Germinal center (tissue), 1 donor: ENCODE data around the gene HKDC1.
"Not testable (repeated sequence)": the region's sequence is repeated elsewhere in the genome, so short reads cannot be mapped to it uniquely, and the experiment has no call there.

Experiments used
- DNase-seq: peaks from one replicate; pipeline ENCODE4 v3.0.0; 2012; ENCODE audit warnings: mixed read lengths, low spot score

The HKDC1 gene, protein sequence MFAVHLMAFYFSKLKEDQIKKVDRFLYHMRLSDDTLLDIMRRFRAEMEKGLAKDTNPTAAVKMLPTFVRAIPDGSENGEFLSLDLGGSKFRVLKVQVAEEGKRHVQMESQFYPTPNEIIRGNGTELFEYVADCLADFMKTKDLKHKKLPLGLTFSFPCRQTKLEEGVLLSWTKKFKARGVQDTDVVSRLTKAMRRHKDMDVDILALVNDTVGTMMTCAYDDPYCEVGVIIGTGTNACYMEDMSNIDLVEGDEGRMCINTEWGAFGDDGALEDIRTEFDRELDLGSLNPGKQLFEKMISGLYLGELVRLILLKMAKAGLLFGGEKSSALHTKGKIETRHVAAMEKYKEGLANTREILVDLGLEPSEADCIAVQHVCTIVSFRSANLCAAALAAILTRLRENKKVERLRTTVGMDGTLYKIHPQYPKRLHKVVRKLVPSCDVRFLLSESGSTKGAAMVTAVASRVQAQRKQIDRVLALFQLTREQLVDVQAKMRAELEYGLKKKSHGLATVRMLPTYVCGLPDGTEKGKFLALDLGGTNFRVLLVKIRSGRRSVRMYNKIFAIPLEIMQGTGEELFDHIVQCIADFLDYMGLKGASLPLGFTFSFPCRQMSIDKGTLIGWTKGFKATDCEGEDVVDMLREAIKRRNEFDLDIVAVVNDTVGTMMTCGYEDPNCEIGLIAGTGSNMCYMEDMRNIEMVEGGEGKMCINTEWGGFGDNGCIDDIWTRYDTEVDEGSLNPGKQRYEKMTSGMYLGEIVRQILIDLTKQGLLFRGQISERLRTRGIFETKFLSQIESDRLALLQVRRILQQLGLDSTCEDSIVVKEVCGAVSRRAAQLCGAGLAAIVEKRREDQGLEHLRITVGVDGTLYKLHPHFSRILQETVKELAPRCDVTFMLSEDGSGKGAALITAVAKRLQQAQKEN

DNA sequence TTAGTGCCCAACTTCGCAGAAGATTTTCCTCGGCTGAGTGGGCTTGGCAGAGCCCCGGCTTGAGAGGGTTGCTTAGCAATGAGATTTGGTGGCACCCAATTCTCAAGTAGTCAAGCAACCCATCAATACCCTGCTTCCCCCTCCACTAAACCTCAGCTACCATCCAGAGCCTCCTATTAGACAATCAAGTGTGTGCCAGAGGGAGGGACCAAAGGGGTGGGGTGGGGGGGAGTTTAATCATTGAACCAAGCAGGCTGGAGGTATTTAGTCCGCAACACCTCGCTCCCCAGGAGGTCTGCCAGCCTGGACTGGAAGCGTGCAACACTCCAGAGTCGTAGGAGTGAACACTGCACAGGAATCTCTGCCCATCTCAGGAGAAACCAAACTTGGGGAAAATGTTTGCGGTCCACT is at the start of gene HKDC1:
Gene HKDC1 (plus strand): TSS at position 292 of the 411 bp plus-strand sequence. CDS start 104 bp downstream, at position 396.
- DNase-seq, result no peak

DNA sequence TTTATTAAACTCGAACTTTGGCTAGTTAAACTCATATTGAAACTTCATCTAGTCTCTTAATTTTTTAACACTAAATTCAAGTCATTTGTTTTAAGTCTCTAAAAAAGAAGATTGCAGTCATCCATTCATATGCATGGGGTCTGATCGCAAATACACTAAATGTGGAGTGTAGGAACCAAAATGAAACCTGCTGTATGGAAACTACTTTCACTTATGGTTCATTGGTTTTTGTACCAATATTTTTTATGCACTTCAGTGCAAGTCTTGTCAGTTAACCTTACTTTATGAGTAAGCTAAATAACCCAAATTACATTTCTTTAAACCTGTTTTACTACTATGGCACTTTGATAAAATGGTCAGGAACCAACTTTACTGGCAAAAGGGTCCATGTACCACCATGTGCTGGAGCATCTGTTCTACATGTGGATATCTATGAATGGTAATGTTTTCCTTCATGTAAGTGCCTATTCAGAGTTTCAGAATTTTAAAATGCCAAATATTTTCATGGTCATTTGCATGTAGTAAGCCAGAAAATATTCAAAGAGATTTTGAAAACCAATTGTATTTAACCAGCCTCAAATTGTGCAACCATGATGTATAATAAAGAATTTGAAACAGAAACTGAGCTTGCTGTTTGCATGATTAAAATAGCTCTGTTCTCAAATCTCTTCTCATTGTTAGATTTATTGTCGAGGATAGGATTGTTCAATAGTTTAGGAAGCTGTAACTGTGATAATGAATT is 47.7 kb upstream of the HKDC1 start:
- no peak for DNase-seq

DNA sequence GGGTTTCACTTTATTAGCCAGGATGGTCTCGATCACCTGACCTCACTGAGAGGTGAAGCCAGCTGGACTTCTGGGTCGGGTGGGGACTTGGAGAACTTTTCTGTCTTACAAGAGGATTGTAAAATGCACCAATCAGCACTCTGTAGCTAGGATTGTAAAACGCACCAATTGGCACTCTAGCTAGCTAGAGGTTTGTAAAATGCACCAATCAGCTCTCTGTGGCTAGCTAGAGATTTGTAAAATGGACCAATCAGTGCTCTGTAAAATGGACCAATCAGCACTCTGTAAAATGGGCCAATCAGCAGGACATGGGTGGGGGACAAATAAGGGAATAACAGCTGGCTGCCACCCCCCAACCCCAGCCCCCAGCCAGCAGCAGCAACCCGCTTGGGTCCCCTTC is 44.8 kb upstream of the HKDC1 start:
- DNase-seq, result not testable (repeated sequence)

DNA sequence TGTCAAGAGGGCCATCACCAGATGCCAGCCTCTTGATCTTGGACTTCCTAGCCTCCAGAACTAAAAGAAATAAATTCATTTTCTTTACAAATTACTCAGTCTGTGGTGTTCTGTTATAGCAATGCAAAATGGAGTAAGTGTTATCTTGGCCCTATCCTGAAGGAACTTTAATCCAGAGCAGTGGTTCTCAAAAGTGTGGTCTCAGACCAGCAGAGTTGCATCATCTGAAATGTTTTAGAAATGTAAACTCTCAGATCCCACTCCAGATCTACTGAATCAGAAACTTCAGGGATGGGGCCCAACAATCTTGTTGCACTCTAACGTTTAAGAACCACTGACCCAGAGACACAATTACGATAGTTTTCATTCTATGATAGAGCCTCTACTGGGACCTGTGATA is 43.3 kb upstream of the HKDC1 start:
- no peak for DNase-seq

DNA sequence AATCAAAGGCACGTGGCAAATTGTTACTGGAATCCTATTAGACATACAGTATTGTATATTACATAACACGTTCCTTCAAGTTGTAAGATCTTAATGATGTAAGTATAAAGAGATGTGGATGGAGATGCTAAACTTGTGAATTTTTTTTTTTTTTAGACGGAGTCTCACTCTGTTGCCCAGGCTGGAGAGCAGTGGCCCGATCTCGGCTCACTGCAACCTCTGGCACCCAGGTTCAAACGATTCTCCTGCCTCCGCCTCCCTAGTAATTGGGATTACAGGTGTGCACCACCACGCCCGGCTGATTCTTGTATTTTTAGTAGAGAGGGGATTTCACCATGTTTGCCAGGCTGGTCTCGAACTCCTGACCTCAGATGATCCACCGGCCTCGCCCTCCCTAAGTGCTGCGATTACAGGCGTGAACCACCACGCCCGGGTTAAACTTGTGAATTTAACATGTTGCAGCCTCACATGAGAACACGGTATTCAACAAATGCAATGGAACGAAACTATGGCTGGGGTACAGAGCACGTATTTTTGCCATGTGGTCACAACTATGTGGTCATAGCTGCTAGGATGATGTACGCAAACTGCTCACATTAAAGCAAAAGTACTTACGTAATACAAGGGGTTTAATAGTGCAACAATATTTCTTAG is 40.9 kb upstream of the HKDC1 start:
- peak; percentile 18 for DNase-seq

DNA sequence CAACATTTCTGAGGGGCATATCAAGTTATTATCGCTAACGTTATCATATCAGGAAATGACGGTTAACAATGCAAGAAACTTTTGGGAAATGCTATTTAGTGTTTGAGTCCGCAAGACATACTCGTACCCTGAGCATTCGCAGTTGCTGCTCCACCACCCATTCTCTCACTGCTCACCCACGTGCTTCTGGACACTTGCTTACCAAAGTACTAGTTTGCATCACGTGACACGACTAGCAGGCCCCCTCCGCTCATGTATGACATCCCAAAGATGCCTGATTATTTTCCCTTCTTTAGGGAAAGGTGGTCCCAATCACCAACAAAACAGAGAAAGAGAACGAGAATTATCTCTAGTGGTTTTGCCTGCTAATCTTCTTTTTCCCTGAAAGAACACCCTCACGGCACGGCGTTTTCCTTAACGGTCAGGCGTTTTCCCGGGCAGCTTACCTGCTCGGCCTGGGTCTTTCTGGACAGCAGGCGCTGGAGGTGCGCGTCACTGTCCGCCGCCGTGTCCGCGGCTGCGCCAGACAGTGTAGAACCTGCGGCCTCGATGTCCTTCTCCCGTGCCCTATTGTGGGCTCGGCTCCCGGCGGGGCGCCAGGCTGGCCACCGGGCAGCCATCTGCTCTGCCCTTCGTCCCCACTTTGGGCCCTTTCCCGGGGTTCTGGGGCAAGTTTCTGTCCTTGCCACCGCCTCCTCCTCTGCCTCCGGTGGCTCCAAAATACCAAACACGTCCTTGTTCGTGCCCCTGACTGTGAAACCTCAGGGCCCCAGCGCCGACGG is 40.2 kb upstream of the HKDC1 start, which contains the start of gene SUPV3L1:
Gene SUPV3L1 (plus strand): TSS at position 492 of the 782 bp plus-strand sequence. CDS start 58 bp downstream, at position 550.
- peak; percentile 89 for DNase-seq

DNA sequence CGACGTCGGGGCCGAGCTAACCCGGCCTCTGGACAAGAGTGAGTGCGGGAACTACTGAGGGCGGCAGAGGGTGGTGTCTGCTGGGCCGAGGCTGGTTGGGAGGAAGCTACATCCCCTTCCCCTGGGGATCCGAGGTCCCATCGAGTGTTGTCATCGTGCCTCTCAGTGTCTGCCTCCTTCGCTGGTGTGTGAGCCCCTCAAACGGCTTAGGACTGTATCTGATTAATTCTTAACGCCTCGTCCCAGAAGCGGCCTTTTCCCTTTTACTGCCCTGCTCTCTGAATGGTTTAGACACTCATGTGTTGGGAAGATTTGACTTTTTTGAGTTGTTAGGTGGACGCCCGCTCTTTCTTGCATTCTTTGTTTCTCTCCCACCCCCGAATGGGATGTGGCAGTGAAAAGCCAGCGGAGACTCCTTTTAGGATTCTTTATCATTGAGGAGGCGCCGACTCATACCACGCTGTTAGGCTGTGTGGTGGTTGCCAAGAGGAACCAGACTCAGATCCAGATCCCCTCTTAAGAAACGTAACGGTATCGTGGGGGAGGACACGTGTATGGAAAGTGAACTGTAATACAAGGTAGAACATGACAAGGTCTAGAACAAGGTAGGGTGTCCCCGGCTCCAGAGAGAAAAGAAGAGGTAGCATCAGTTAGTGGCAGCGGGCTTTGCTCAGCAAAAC is 39.5 kb upstream of the HKDC1 start:
- peak; percentile 42 for DNase-seq

DNA sequence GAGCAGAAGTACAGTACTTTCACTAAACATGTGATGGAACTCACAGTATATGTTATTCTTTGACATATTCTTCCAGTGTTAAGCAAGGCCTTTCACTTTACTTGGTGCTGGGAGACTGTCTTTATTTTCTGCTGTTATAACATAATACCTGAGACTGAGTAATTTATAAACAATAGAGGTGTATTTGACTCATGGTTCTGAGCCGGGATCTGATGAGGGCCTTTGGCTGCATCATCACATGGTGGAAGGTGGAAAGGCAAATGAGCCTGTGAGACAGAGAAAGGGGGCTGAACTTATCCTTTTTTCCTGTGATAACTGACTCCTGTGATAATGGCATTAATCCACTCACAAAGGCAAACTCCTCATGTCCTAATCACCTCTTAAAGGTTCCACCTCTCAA is 38.7 kb upstream of the HKDC1 start:
- DNase-seq, result no peak

DNA sequence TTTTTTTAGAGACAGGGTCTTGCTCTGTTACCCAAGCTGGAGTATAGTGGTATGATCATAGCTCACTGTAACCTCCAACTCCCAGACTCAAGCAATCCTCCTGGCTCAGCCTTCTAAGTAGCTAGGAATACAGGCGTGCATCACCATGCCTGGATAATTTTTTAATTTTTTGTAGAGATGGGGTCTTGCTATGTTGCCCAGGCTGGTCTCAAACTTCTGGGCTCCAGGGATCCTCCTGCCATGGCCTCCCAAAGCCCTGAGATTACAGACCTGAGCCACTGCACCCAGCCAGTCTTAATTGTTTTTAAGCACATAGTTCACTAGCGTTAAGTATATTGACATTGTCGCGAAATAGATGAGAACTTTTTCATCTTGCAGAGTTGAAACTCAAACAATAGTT is 38.1 kb upstream of the HKDC1 start:
- no peak for DNase-seq

DNA sequence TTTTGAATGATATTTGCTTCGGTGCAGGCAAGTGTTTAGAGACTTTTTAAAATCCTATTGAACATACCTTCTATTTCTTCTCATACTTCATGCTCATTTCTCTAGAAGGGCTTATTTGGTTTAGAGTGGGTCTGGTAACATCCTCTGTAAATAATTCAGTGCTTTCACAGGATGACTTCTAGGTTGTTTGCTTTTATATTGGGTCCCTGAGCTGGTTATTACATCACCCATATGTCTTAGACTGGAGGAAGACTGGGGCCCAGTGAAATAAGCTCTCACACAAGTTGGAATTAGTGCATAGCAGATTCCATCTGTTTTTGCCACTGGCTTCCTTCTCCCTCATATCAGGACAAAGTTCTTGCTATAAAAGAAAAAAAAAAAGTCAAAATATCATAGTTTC is 33.6 kb upstream of the HKDC1 start:
- DNase-seq, result no peak

DNA sequence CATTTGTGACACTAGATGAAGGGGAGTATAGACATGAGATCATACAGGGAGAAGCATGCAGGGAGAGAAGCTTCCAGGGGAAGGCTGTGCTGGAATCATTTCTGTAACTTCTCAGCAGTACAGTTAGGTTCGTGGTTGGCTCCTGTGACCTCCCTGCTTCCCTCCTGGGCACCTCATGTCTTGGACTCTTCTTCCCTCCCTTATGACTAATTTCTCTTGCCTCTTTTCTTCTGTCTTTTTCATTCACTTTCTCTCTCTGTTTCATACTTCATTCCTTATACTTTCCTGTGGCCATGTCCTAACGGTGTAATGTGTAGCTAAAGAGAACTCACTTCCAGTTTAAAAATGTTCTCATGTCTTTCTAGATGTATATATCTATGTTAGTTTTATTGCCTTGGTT is 19.1 kb upstream of the HKDC1 start:
- DNase-seq, result no peak

DNA sequence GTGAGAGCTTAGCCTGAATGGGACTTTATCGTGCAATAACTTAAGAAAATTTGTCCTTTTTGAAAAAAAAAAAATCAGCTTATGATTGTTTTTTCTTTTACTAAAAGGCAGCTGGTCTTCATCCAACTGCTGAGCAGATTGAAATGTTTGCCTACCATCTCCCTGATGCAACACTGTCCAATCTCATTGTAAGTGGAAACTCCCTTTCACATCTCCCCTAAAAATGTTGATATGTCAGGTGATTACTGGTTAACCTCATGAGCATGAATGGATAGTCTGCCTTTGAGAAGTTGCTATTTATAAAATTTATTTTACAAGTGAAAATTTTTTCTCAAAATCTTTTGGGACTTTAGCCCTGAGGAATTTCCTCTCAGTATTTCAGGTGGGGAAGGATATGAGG is 17.8 kb upstream of the HKDC1 start:
- DNase-seq, result no peak

DNA sequence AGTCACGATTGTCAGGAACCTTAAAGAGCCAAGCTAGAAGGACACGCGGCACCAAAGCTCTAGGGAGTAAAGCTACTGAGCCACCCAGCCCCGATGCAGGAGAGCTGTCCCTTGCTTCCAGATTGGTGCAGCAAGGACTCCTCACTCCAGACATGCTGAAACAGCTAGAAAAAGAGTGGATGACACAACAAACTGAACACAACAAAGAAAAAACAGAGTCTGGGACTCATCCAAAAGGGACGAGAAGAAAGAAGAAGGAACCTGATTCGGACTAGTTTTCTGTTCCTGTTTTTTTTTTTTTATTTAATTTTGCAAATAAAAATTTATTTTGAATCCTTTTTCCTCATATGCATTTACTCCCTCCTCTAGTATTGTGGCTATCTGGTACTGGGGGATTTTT is 11.4 kb upstream of the HKDC1 start:
- DNase-seq, result no peak

DNA sequence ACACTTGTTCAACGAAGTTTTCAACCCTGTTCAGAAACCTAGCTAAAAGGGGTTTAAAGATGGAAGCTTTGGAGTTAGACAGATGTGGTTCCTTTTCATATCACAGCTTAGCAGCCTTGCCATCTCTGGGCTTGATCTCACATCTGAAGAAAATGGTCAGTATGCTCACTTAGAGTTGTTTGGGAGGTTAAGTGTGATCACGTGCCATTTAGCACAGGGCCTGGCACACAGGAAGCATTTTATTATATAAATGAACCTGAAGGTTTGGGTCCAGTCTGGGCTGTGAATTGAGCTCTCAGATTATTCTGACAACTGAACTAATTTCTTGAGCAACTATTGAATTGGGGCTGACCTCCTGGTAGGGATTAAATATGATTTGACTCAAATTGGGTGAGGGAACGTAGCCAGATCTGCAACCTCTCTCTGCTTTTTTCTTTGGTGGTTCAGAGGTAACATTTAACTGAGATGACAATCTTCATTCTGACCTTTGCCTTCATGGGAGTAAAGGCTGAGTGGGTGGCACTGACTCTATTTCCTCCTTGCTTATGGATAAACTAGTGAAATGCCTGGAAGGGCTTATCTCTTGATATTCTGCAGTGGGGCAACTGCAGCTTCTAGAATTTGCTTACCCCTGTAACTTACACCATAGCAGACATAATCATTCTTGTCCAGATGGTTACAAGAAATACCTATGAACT is 10.2 kb upstream of the HKDC1 start:
- DNase-seq, result no peak

DNA sequence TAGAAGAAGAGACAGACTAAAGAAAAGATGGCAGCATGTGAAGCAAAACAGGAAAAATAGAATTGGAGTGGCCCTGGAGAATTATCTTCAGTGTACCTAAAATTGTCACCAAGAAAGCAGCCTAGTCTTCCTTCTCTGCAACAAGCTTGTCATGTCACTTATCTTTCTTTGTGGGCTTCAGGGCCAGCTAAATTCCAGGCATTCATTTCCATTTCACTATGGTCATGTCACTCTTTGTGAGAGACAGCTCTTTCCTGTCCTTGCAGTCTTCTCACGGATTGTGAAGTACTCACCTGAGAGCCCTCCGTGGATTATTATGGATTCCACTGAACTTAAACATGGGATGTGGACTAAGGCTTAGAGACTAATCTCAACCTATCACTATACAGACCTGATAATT is 9.0 kb upstream of the HKDC1 start:
- no peak for DNase-seq

DNA sequence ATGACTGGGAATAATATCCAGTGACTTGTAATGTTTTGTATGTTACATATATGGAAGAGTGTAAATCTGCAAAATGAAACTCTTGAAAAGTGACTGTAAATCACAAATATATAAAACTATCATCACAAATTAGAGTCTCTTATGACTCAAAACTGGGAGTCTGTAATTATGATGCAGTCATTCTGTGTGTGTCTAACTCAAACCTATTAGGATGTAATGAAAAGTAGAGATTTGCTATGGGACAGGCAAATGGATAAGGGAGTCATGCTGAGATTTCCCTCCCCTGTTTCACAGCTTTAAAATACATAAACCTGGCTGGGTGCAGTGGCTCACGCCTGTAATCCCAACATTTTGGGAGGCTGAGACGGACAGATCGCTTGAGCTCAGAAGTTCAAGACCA is 8.6 kb upstream of the HKDC1 start:
- DNase-seq, result no peak

DNA sequence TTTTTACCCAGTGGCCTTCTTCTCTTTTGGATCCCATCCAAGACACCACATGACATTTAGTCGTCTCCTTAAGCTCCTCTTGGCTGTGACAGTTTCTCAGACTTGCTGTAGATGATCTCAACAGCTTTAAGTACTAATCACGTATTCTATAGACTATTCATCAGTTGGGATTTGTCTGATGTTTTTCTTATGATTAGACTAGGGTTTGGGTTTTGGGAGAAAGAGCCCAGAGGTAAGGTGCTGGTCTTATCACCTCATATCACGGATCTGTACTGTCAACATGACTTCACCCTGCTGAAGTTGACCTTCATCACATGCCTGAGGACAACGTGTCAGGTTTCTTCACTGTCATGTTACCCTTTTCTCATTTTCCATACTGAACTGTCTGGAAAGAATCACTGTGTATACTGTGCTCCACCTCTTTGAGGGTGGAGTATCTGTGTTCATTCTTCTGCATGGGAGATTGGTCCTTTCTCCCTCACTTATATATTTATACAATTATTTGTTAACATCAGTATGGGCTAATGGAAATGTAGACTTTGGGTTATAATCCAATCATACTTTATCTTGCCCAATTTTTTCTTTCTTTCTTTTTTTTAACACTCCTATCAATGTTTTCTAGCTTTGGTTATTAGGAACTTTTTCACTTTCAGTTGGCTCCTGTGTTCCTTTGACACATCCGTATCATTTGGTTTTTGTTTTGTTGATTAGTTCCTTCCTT is 6.4 kb upstream of the HKDC1 start:
- no peak for DNase-seq

DNA sequence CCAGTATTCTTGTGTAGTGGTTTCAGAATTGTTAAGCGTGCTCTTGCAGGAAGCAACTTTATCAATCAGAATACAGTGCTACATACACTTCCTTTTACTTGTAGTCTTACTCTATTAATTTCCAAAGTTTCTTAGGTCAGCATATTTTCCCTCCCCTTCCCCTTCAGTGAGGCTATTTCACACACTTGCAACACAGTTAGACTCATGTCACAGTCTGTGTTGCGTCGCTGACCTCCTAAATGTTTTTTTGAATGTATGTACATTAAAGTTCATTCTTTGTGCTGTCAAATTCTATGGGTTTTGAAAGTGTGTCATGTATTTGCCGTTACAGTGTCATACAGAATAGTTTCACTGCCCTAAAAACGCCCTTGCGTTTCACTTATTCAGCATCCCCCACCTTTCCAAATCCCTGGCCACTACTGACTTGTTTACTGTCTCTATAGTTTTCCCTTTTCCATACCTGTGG is 5.4 kb upstream of the HKDC1 start:
- DNase-seq, result no peak
